H9 (cell line): ENCODE measurements around the gene DNAJC10. TPM values are rescaled to one million over a fixed set of nuclear protein-coding genes. Genes with fewer than 3 reads are reported as not detected.

Source experiments
- DNase-seq: peaks from one replicate; pipeline ENCODE4 v3.0.0-alpha.2; 2017
- H2AFZ ChIP-seq: one replicate; pipeline ENCODE4 v1.6.1; 2013; ENCODE audit warnings: mild to moderate bottlenecking, low read length, control low read depth, moderate library complexity
- H2AK5ac ChIP-seq: 2 replicates; pipeline ENCODE4 v1.6.1; 2013; ENCODE audit warnings: low read length, control low read depth, mixed read lengths; ENCODE audit not compliant: insufficient read length
- H2BK120ac ChIP-seq: one replicate; pipeline ENCODE4 v1.6.1; 2013; ENCODE audit warnings: low read depth, mild to moderate bottlenecking, low read length, control low read depth, inconsistent platforms; ENCODE audit not compliant: poor library complexity, severe bottlenecking
- H2BK12ac ChIP-seq: 2 replicates; pipeline ENCODE4 v1.6.1; 2013; ENCODE audit warnings: low read length, control low read depth, mixed read lengths, low read depth; ENCODE audit not compliant: insufficient read length
- H2BK15ac ChIP-seq: 2 replicates; pipeline ENCODE4 v1.6.1; 2013; ENCODE audit warnings: low read depth, low read length, control low read depth
- H2BK20ac ChIP-seq: one replicate; pipeline ENCODE4 v1.6.1; 2013; ENCODE audit warnings: low read depth, mild to moderate bottlenecking, low read length, control low read depth, inconsistent platforms; ENCODE audit not compliant: poor library complexity, severe bottlenecking
- H2BK5ac ChIP-seq: 2 replicates; pipeline ENCODE4 v1.6.1; 2013; ENCODE audit warnings: low read length, control low read depth, mixed read lengths; ENCODE audit not compliant: insufficient read length
- H3K14ac ChIP-seq: 2 replicates; pipeline ENCODE4 v1.6.1; 2013; ENCODE audit warnings: low read length, control low read depth; ENCODE audit not compliant: insufficient read depth
- H3K18ac ChIP-seq: 2 replicates; pipeline ENCODE4 v1.6.1; 2013; ENCODE audit warnings: low read depth, mild to moderate bottlenecking, mixed read lengths, low read length, control low read depth; ENCODE audit not compliant: insufficient read length
- H3K23ac ChIP-seq: 2 replicates; pipeline ENCODE4 v1.6.1; 2013; ENCODE audit warnings: low read length, control low read depth, mixed read lengths, low read depth; ENCODE audit not compliant: insufficient read length
- H3K23me2 ChIP-seq: 2 replicates; pipeline ENCODE4 v1.6.1; 2013; ENCODE audit warnings: low read depth, mild to moderate bottlenecking, mixed read lengths, low read length, control low read depth; ENCODE audit not compliant: insufficient read length, poor library complexity, severe bottlenecking
- H3K27ac ChIP-seq: 2 replicates; pipeline ENCODE4 v1.5.1; 2013; ENCODE audit warnings: low read length, control low read depth, mixed read lengths, low read depth; ENCODE audit not compliant: insufficient read length
- H3K27me3 ChIP-seq: 2 replicates; pipeline ENCODE4 v1.6.1; 2013; ENCODE audit warnings: low read length, control low read depth, inconsistent platforms; ENCODE audit not compliant: insufficient read depth
- H3K4ac ChIP-seq: 2 replicates; pipeline ENCODE4 v1.6.1; 2013; ENCODE audit warnings: low read depth, mild to moderate bottlenecking, control low read depth, inconsistent platforms, low read length, moderate library complexity
- H3K4me1 ChIP-seq: 2 replicates; pipeline ENCODE4 v1.6.1; 2013; ENCODE audit warnings: low read length, control low read depth, inconsistent platforms; ENCODE audit not compliant: insufficient read depth
- H3K4me2 ChIP-seq: 2 replicates; pipeline ENCODE4 v1.6.1; 2013; ENCODE audit warnings: low read length, control low read depth, mixed read lengths; ENCODE audit not compliant: insufficient read length, insufficient read depth
- H3K56ac ChIP-seq: 2 replicates; pipeline ENCODE4 v1.6.1; 2013; ENCODE audit warnings: low read depth, mild to moderate bottlenecking, mixed read lengths, low read length, control low read depth; ENCODE audit not compliant: insufficient read length
- H3K79me1 ChIP-seq: 2 replicates; pipeline ENCODE4 v1.6.1; 2013; ENCODE audit warnings: low read depth, mild to moderate bottlenecking, moderate library complexity, low read length, control low read depth, inconsistent platforms; ENCODE audit not compliant: insufficient read depth, poor library complexity, severe bottlenecking
- H3K79me2 ChIP-seq: 2 replicates; pipeline ENCODE4 v1.6.1; 2013; ENCODE audit warnings: low read length, control low read depth, inconsistent platforms; ENCODE audit not compliant: insufficient read depth
- H3K9ac ChIP-seq: 2 replicates; pipeline ENCODE4 v1.6.1; 2013; ENCODE audit warnings: low read length, control low read depth, mixed read lengths; ENCODE audit not compliant: insufficient read length; ENCODE audit errors: extremely low read depth
- H3K9me3 ChIP-seq: one replicate; pipeline ENCODE4 v1.6.1; 2013; ENCODE audit warnings: low read depth, low read length, inconsistent platforms; ENCODE audit not compliant: control insufficient read depth
- H3T11ph ChIP-seq: one replicate; pipeline ENCODE4 v1.6.1; 2013; ENCODE audit warnings: mild to moderate bottlenecking, low read length, control low read depth, inconsistent platforms
- H4K20me1 ChIP-seq: one replicate; pipeline ENCODE4 v1.6.1; 2013; ENCODE audit not compliant: control insufficient read depth, insufficient read length, insufficient read depth
- H4K5ac ChIP-seq: 2 replicates; pipeline ENCODE4 v1.6.1; 2013; ENCODE audit warnings: low read depth, mild to moderate bottlenecking, mixed read lengths, low read length, control low read depth; ENCODE audit not compliant: insufficient read length
- H4K8ac ChIP-seq: replicated peaks from 2 replicates; pipeline ENCODE4 v1.6.1; 2013; ENCODE audit warnings: low read length, control low read depth, mixed read lengths, low read depth; ENCODE audit not compliant: insufficient read length
- H4K91ac ChIP-seq: 2 replicates; pipeline ENCODE4 v1.6.1; 2013; ENCODE audit warnings: low read depth, mild to moderate bottlenecking, moderate library complexity, mixed read lengths, low read length, control low read depth; ENCODE audit not compliant: insufficient read length
- H3K27ac Mint-ChIP-seq, 3 experiments: 2 replicates in 2 of 3; 3 replicates in 1 of 3; pipeline ENCODE4 v1.8.0; 2020 to 2021; ENCODE audit warnings: mixed read lengths in 3 of 3, mild to moderate bottlenecking in 1 of 3, moderate library complexity in 1 of 3
- H3K27me3 Mint-ChIP-seq: 2 replicates; pipeline ENCODE4 v1.8.0; 2021; ENCODE audit warnings: low read depth, mild to moderate bottlenecking, moderate library complexity, mixed read lengths
- H3K36me3 Mint-ChIP-seq, 3 experiments: 2 replicates in 2 of 3; 3 replicates in 1 of 3; pipeline ENCODE4 v1.8.0; 2020 to 2021; ENCODE audit warnings: low read depth in 3 of 3, mixed read lengths in 3 of 3; ENCODE audit not compliant: insufficient read depth in 1 of 3
- H3K4me1 Mint-ChIP-seq, 2 experiments: 2 replicates each; pipeline ENCODE4 v1.8.0; 2020; ENCODE audit warnings: mixed read lengths in 2 of 2
- H3K4me3 Mint-ChIP-seq, 2 experiments: 2 replicates in 1 of 2; 3 replicates in 1 of 2; pipeline ENCODE4 v1.8.0; 2020 to 2021; ENCODE audit warnings: mild to moderate bottlenecking in 2 of 2, mixed read lengths in 2 of 2, moderate library complexity in 1 of 2
- H3K9me3 Mint-ChIP-seq, 2 experiments: 2 replicates in 1 of 2; 3 replicates in 1 of 2; pipeline ENCODE4 v1.8.0; 2020; ENCODE audit warnings: mild to moderate bottlenecking in 2 of 2, mixed read lengths in 2 of 2, moderate library complexity in 1 of 2
- CTCF ChIP-seq: fragments of 200-600 bp; sonication (generic); conservative IDR thresholded peaks from 3 replicates; pipeline ENCODE4 v1.8.0; 2021; ENCODE audit warnings: antibody characterized with exemption, mild to moderate bottlenecking
- WGBS: extraction: QIAGEN DNeasy Blood & Tissue Kit; methylation state at CpG from one replicate; pipeline ENCODE4 v1.1.7; 2013; ENCODE audit warnings: missing lambda C conversion rate, low lambda C conversion rate, mixed read lengths; ENCODE audit not compliant: insufficient read length; ENCODE audit errors: extremely low coverage; 5-methylcytosine and 5-hydroxymethylcytosine counted together
- total RNA-seq: library from RNA; stranded (reverse); gene quantifications from 2 replicates; pipeline ENCODE4 v1.2.1, GENCODE V29; 2021

The DNAJC10 gene
- total RNA-seq, 1 experiment from 2014 or later = 129 TPM

GRCh38 chr2:182807319-182807718 lies 91.3 kb downstream of the DNAJC10 start:
- peaks cover 8 to 9% of the 10 kb centered on the region in 2 experiments for H3K4me1 Mint-ChIP-seq
- no peak overlapping the region for H3K4me3 Mint-ChIP-seq
- Histone ChIP-seq H4K5ac (no peak overlapping the region), H3K4ac (no peak overlapping the region), H3K9ac (no peak overlapping the region), H4K91ac (no peak overlapping the region), H2BK120ac (no peak overlapping the region), H4K20me1 (no peaks in the 10 kb centered on the region), H3K18ac (no peak overlapping the region), H3K14ac (no peak overlapping the region), H3K79me1 (no peaks in the 10 kb centered on the region), H2AFZ (no peak overlapping the region), H2BK15ac (no peak overlapping the region), H3K27ac (no peak overlapping the region), H3K27me3 (no peaks in the 10 kb centered on the region), H2AK5ac (no peak overlapping the region), H3T11ph (no peak overlapping the region), H4K8ac (no peak overlapping the region), H2BK20ac (no peak overlapping the region), H2BK12ac (no peak overlapping the region), H3K79me2 (no peaks in the 10 kb centered on the region), H3K9me3 (no peaks in the 10 kb centered on the region), H3K56ac (no peak overlapping the region), H3K4me2 (no peak overlapping the region), H3K23me2 (no peaks in the 10 kb centered on the region), H3K4me1 (no peaks in the 10 kb centered on the region), H2BK5ac (no peak overlapping the region), H3K23ac (no peak overlapping the region)
- H3K36me3 Mint-ChIP-seq = no peaks in the 10 kb centered on the region
- no CpG with 5 or more reads among the region's 3 CpGs for WGBS
- no peaks in the 10 kb centered on the region; the same call in 1 of the 2 replicates for H3K27me3 Mint-ChIP-seq
- DNase-seq = no peak
- TF ChIP-seq CTCF = no peak
- no peak overlapping the region for H3K27ac Mint-ChIP-seq
- no peaks in the 10 kb centered on the region; a peak in 1 of 5 replicates for H3K9me3 Mint-ChIP-seq
